H9 (cell line): ENCODE measurements around the gene LIPC. TPM values are rescaled to one million over a fixed set of nuclear protein-coding genes. Genes with fewer than 3 reads are reported as not detected.
A peak's percentile ranks its signal among the peaks of the same experiment; 100 is the strongest.

Experiments
- DNase-seq: peaks from one replicate; pipeline ENCODE4 v3.0.0-alpha.2; 2017
- H2AFZ ChIP-seq: one replicate; pipeline ENCODE4 v1.6.1; 2013; ENCODE audit warnings: mild to moderate bottlenecking, low read length, control low read depth, moderate library complexity
- H2AK5ac ChIP-seq: 2 replicates; pipeline ENCODE4 v1.6.1; 2013; ENCODE audit warnings: low read length, control low read depth, mixed read lengths; ENCODE audit not compliant: insufficient read length
- H2BK120ac ChIP-seq: one replicate; pipeline ENCODE4 v1.6.1; 2013; ENCODE audit warnings: low read depth, mild to moderate bottlenecking, low read length, control low read depth, inconsistent platforms; ENCODE audit not compliant: poor library complexity, severe bottlenecking
- H2BK12ac ChIP-seq: 2 replicates; pipeline ENCODE4 v1.6.1; 2013; ENCODE audit warnings: low read length, control low read depth, mixed read lengths, low read depth; ENCODE audit not compliant: insufficient read length
- H2BK15ac ChIP-seq: 2 replicates; pipeline ENCODE4 v1.6.1; 2013; ENCODE audit warnings: low read depth, low read length, control low read depth
- H2BK20ac ChIP-seq: one replicate; pipeline ENCODE4 v1.6.1; 2013; ENCODE audit warnings: low read depth, mild to moderate bottlenecking, low read length, control low read depth, inconsistent platforms; ENCODE audit not compliant: poor library complexity, severe bottlenecking
- H2BK5ac ChIP-seq: 2 replicates; pipeline ENCODE4 v1.6.1; 2013; ENCODE audit warnings: low read length, control low read depth, mixed read lengths; ENCODE audit not compliant: insufficient read length
- H3K14ac ChIP-seq: 2 replicates; pipeline ENCODE4 v1.6.1; 2013; ENCODE audit warnings: low read length, control low read depth; ENCODE audit not compliant: insufficient read depth
- H3K18ac ChIP-seq: 2 replicates; pipeline ENCODE4 v1.6.1; 2013; ENCODE audit warnings: low read depth, mild to moderate bottlenecking, mixed read lengths, low read length, control low read depth; ENCODE audit not compliant: insufficient read length
- H3K23ac ChIP-seq: 2 replicates; pipeline ENCODE4 v1.6.1; 2013; ENCODE audit warnings: low read length, control low read depth, mixed read lengths, low read depth; ENCODE audit not compliant: insufficient read length
- H3K23me2 ChIP-seq: 2 replicates; pipeline ENCODE4 v1.6.1; 2013; ENCODE audit warnings: low read depth, mild to moderate bottlenecking, mixed read lengths, low read length, control low read depth; ENCODE audit not compliant: insufficient read length, poor library complexity, severe bottlenecking
- H3K27ac ChIP-seq: 2 replicates; pipeline ENCODE4 v1.5.1; 2013; ENCODE audit warnings: low read length, control low read depth, mixed read lengths, low read depth; ENCODE audit not compliant: insufficient read length
- H3K27me3 ChIP-seq: 2 replicates; pipeline ENCODE4 v1.6.1; 2013; ENCODE audit warnings: low read length, control low read depth, inconsistent platforms; ENCODE audit not compliant: insufficient read depth
- H3K4ac ChIP-seq: 2 replicates; pipeline ENCODE4 v1.6.1; 2013; ENCODE audit warnings: low read depth, mild to moderate bottlenecking, control low read depth, inconsistent platforms, low read length, moderate library complexity
- H3K4me1 ChIP-seq: 2 replicates; pipeline ENCODE4 v1.6.1; 2013; ENCODE audit warnings: low read length, control low read depth, inconsistent platforms; ENCODE audit not compliant: insufficient read depth
- H3K4me2 ChIP-seq: 2 replicates; pipeline ENCODE4 v1.6.1; 2013; ENCODE audit warnings: low read length, control low read depth, mixed read lengths; ENCODE audit not compliant: insufficient read length, insufficient read depth
- H3K56ac ChIP-seq: 2 replicates; pipeline ENCODE4 v1.6.1; 2013; ENCODE audit warnings: low read depth, mild to moderate bottlenecking, mixed read lengths, low read length, control low read depth; ENCODE audit not compliant: insufficient read length
- H3K79me1 ChIP-seq: 2 replicates; pipeline ENCODE4 v1.6.1; 2013; ENCODE audit warnings: low read depth, mild to moderate bottlenecking, moderate library complexity, low read length, control low read depth, inconsistent platforms; ENCODE audit not compliant: insufficient read depth, poor library complexity, severe bottlenecking
- H3K79me2 ChIP-seq: 2 replicates; pipeline ENCODE4 v1.6.1; 2013; ENCODE audit warnings: low read length, control low read depth, inconsistent platforms; ENCODE audit not compliant: insufficient read depth
- H3K9ac ChIP-seq: 2 replicates; pipeline ENCODE4 v1.6.1; 2013; ENCODE audit warnings: low read length, control low read depth, mixed read lengths; ENCODE audit not compliant: insufficient read length; ENCODE audit errors: extremely low read depth
- H3K9me3 ChIP-seq: one replicate; pipeline ENCODE4 v1.6.1; 2013; ENCODE audit warnings: low read depth, low read length, inconsistent platforms; ENCODE audit not compliant: control insufficient read depth
- H3T11ph ChIP-seq: one replicate; pipeline ENCODE4 v1.6.1; 2013; ENCODE audit warnings: mild to moderate bottlenecking, low read length, control low read depth, inconsistent platforms
- H4K20me1 ChIP-seq: one replicate; pipeline ENCODE4 v1.6.1; 2013; ENCODE audit not compliant: control insufficient read depth, insufficient read length, insufficient read depth
- H4K5ac ChIP-seq: 2 replicates; pipeline ENCODE4 v1.6.1; 2013; ENCODE audit warnings: low read depth, mild to moderate bottlenecking, mixed read lengths, low read length, control low read depth; ENCODE audit not compliant: insufficient read length
- H4K8ac ChIP-seq: replicated peaks from 2 replicates; pipeline ENCODE4 v1.6.1; 2013; ENCODE audit warnings: low read length, control low read depth, mixed read lengths, low read depth; ENCODE audit not compliant: insufficient read length
- H4K91ac ChIP-seq: 2 replicates; pipeline ENCODE4 v1.6.1; 2013; ENCODE audit warnings: low read depth, mild to moderate bottlenecking, moderate library complexity, mixed read lengths, low read length, control low read depth; ENCODE audit not compliant: insufficient read length
- H3K27ac Mint-ChIP-seq, 3 experiments: 2 replicates in 2 of 3; 3 replicates in 1 of 3; pipeline ENCODE4 v1.8.0; 2020 to 2021; ENCODE audit warnings: mixed read lengths in 3 of 3, mild to moderate bottlenecking in 1 of 3, moderate library complexity in 1 of 3
- H3K27me3 Mint-ChIP-seq: 2 replicates; pipeline ENCODE4 v1.8.0; 2021; ENCODE audit warnings: low read depth, mild to moderate bottlenecking, moderate library complexity, mixed read lengths
- H3K36me3 Mint-ChIP-seq, 3 experiments: 2 replicates in 2 of 3; 3 replicates in 1 of 3; pipeline ENCODE4 v1.8.0; 2020 to 2021; ENCODE audit warnings: low read depth in 3 of 3, mixed read lengths in 3 of 3; ENCODE audit not compliant: insufficient read depth in 1 of 3
- H3K4me1 Mint-ChIP-seq, 2 experiments: 2 replicates each; pipeline ENCODE4 v1.8.0; 2020; ENCODE audit warnings: mixed read lengths in 2 of 2
- H3K4me3 Mint-ChIP-seq, 2 experiments: 2 replicates in 1 of 2; 3 replicates in 1 of 2; pipeline ENCODE4 v1.8.0; 2020 to 2021; ENCODE audit warnings: mild to moderate bottlenecking in 2 of 2, mixed read lengths in 2 of 2, moderate library complexity in 1 of 2
- H3K9me3 Mint-ChIP-seq, 2 experiments: 2 replicates in 1 of 2; 3 replicates in 1 of 2; pipeline ENCODE4 v1.8.0; 2020; ENCODE audit warnings: mild to moderate bottlenecking in 2 of 2, mixed read lengths in 2 of 2, moderate library complexity in 1 of 2
- CTCF ChIP-seq: fragments of 200-600 bp; sonication (generic); conservative IDR thresholded peaks from 3 replicates; pipeline ENCODE4 v1.8.0; 2021; ENCODE audit warnings: antibody characterized with exemption, mild to moderate bottlenecking
- WGBS: extraction: QIAGEN DNeasy Blood & Tissue Kit; methylation state at CpG from one replicate; pipeline ENCODE4 v1.1.7; 2013; ENCODE audit warnings: missing lambda C conversion rate, low lambda C conversion rate, mixed read lengths; ENCODE audit not compliant: insufficient read length; ENCODE audit errors: extremely low coverage; 5-methylcytosine and 5-hydroxymethylcytosine counted together
- total RNA-seq: library from RNA; stranded (reverse); gene quantifications from 2 replicates; pipeline ENCODE4 v1.2.1, GENCODE V29; 2021

The LIPC gene
- total RNA-seq, 1 experiment from 2014 or later, result not detected

DNA sequence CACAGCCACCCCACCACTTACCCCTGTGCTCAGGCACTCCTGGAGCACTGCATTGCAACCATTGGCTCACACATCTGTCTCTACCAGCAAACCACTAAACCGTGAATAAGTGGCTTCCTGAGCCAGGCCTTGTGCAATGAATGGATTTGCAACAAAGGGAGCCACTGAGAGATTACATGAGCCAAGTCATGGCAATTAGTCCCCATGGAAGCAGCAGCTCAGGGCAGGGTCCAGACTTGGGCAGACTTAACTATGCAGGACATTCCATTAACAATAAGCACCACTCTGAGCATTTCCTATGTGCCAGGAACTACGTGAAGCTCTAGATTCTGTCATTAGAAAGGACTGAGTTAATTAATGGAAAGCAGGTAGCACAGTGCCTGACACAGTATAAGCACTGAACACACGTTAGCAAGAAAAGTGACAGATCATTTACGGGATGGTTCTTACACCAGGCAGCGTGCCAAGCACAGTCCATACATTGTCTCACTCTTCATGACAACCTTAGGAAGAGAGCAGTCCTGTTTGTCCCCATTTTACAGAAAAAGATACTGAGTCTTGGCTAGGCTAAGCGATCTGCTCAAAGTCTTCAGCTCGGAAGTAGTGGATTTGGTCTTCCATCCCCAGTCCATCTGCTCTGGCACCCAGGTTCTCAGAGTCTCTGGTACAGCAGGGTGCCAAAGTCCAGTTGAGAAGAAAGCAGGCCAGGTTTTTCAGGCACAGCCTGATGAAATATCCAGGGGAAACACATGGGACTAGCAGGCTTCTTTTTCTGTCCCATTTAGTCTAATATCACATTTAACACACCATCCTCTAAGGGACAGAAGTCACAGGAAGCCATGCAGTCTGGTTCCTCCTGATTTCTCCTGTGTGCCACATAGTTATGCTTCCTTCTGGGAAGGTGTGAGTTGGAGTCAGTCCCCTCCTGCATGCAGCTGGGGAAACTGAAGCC is 44.1 kb downstream of the LIPC start:
- Mint-ChIP-seq H3K4me1 (peaks cover 8 to 13% of the 10 kb centered on the region in 2 experiments), H3K27ac (peak overlapping the region in 1 of 3 experiments; percentile 18; a peak in 1 of 7 replicates), H3K4me3 (no peak overlapping the region), H3K27me3 (no peaks in the 10 kb centered on the region; the same call in 1 of the 2 replicates), H3K36me3 (no peaks in the 10 kb centered on the region), H3K9me3 (no peaks in the 10 kb centered on the region; a peak in 1 of 5 replicates)
- no peak overlapping the region for H4K91ac ChIP-seq
- DNase-seq, result no peak
- no peak overlapping the region for H2BK12ac ChIP-seq
- no peaks in the 10 kb centered on the region; the same call in none of the 2 replicates for H3K4me1 ChIP-seq
- no peak overlapping the region for H3K4me2 ChIP-seq
- no peak overlapping the region for H3K27ac ChIP-seq
- no peak overlapping the region for H2BK120ac ChIP-seq
- H4K5ac ChIP-seq, result no peak overlapping the region
- H2BK15ac ChIP-seq, result no peak overlapping the region
- no peak overlapping the region for H3K56ac ChIP-seq
- no peak overlapping the region for H2AK5ac ChIP-seq
- no peak overlapping the region for H3K14ac ChIP-seq
- no peak overlapping the region for H4K8ac ChIP-seq
- H3K23me2 ChIP-seq, result no peaks in the 10 kb centered on the region
- no peak overlapping the region for H3T11ph ChIP-seq
- WGBS, result no CpG with 5 or more reads among the region's 7 CpGs
- H3K27me3 ChIP-seq, result no peaks in the 10 kb centered on the region
- no peak overlapping the region for H2BK5ac ChIP-seq
- H3K4ac ChIP-seq, result no peak overlapping the region
- no peaks in the 10 kb centered on the region for H3K9me3 ChIP-seq
- no peaks in the 10 kb centered on the region for H3K79me1 ChIP-seq
- no peak overlapping the region for H3K9ac ChIP-seq
- no peak overlapping the region for H2BK20ac ChIP-seq
- H4K20me1 ChIP-seq, result no peaks in the 10 kb centered on the region
- no peak overlapping the region for H3K23ac ChIP-seq
- no peak overlapping the region for H2AFZ ChIP-seq
- TF ChIP-seq CTCF, result no peak
- H3K18ac ChIP-seq, result no peak overlapping the region
- no peaks in the 10 kb centered on the region for H3K79me2 ChIP-seq
